Measurements from ENCODE around the gene FBXW2.
A peak's percentile ranks its signal among the peaks of the same experiment; 100 is the strongest.

The FBXW2 gene

DNA sequence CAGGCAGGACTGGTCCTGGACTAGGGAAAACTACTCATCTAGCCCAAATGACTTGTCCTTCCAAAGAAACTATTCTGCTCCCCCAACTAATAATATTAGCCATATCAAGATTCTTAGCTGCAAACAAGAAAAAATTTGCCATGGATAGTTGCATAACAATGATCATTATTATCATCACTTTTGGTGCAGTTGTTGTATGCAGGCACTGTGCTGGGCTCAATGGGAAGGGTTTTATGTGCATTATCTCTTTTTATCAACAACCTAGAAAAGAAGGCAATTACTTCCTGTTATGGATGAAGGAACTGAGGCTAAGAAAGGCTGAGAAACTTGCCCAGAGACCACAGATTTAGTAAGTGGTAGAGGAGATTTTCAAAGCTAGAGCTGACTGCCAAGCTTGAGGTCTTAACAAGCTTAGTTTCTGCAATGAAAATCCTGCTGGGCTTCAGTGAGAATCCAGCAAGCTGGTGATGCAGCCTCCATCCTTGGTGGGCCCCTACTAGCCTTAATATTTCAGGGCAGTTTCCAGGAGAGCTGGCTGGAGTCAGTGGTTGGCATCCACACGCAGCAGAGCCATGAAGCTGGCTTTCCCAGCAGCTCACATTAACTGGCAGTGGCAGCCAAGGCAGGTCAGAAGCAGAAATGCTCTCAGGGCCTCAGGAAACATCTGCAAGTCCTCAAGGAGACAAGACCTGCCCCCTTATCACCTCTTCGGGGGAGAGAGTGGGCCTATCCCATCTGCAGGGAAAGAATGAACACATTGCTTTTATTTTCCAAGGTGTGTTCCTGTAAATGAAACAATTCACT, 58.4 kb downstream of the FBXW2 start:
- TF ChIP-seq, protein P1, sequence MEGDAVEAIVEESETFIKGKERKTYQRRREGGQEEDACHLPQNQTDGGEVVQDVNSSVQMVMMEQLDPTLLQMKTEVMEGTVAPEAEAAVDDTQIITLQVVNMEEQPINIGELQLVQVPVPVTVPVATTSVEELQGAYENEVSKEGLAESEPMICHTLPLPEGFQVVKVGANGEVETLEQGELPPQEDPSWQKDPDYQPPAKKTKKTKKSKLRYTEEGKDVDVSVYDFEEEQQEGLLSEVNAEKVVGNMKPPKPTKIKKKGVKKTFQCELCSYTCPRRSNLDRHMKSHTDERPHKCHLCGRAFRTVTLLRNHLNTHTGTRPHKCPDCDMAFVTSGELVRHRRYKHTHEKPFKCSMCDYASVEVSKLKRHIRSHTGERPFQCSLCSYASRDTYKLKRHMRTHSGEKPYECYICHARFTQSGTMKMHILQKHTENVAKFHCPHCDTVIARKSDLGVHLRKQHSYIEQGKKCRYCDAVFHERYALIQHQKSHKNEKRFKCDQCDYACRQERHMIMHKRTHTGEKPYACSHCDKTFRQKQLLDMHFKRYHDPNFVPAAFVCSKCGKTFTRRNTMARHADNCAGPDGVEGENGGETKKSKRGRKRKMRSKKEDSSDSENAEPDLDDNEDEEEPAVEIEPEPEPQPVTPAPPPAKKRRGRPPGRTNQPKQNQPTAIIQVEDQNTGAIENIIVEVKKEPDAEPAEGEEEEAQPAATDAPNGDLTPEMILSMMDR (IDR thresholded peaks at IDR 0.05; ENCODE audit: extremely low read depth, insufficient read depth, missing control alignments), result no peak
- in situ Hi-C loops (cut with MboI; ENCODE audit: low pct_unique_long_range_greater_than_20kb, low sequenced_read_pairs, unreplicated experiment), result loop anchor here (25.0 kb wide), 1 partner anchor 652 kb away; no protein-coding TSS in a partner anchor
- no peak for DNase-seq (ENCODE audit: low spot score)

DNA sequence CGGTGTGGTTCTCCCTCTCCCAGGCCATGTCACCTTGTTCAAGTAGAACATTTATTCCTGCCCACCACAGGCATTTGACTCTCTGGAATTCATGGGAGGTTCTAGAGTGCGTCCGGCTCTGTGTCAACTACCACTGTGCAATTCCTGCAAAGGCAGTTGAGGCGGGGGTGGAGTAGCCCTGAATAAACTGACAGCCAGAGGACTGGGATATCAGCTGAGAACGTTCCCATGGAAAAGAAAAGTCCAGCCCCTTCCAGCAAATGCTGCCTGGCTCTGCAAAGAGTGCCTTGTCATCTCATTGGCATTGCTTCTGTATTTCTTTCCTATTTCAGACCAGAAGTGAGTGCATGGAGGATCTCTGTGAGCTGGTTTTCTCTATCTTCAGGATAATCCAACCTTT, 60.0 kb downstream of the FBXW2 start:
- in situ Hi-C loops (cut with MboI; ENCODE audit: low pct_unique_long_range_greater_than_20kb, low sequenced_read_pairs, unreplicated experiment), result loop anchor here (25.0 kb wide), 1 partner anchor 654 kb away; no protein-coding TSS in a partner anchor
- DNase-seq (ENCODE audit: low spot score), result no peak
- TF ChIP-seq, protein P1 (IDR thresholded peaks at IDR 0.05; ENCODE audit: extremely low read depth, insufficient read depth, missing control alignments), result no peak

DNA sequence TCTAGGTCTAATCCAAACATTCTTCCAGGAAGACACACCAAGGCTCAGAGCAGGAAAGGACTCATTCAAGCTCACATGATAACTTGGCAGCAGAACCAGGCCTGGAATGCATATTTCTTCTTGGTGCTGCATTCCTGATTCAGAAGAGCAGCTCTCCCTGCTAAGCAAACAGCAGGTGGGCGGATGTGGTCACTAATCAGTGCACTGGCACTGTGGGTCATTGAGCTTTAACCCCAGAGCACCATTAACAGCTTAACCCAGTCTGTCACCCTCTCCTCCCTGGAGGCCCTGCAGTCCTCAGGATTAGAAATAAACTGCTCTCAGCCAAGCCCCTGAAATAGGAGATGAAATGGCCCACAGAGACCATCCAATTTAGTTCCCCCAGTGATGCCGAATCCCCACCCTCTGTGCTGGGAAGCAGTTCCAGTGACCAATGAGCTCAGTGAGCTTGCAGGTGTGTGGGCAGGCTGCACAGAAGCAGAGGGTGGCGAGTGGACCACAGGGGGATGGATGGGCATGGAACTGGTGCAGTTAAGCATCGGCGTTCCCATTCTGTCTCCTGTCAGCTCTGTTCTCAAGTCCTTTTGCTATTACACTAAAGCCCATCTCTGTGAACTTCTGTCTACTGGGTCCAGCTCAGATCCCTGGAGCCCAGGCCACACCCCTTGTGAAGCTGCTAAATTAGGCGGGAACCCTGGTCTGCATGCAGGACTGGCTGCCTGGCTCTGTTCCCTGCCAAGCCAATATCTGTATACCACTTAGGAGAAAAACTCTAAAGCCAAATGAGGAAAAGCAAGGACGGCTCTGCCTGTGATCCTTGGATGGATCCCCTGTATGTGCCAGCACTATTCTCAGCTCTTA, 62.3 kb downstream of the FBXW2 start:
- no peak for DNase-seq (ENCODE audit: low spot score)
- in situ Hi-C loops (cut with MboI; ENCODE audit: low pct_unique_long_range_greater_than_20kb, low sequenced_read_pairs, unreplicated experiment), result loop anchor here (25.0 kb wide), 1 partner anchor 656 kb away; no protein-coding TSS in a partner anchor
- TF ChIP-seq, protein P1 (IDR thresholded peaks at IDR 0.05; ENCODE audit: extremely low read depth, insufficient read depth, missing control alignments), result no peak

DNA sequence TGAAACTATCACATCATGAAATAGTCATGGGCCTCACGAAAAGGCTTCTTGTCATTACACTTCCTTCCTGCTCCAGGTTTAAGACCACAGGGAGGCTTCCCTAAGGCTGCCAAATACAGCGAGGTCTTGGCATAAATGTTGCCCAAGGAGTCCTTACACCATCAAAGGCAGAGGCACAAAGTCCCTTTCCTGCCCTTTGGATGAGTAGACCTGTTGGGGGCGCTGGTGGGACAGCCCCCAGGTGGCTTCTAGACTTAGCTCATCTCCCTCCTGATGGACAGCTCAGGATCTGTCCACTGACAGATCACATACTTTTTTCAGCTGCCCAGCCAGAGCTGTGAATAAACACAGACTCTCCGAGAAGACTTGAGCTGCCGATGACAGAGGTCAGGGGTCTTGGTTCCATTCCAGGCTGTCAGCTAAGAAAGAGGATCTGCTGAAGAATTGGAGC, 63.4 kb downstream of the FBXW2 start:
- DNase-seq (ENCODE audit: low spot score), result no peak
- in situ Hi-C loops (cut with MboI; ENCODE audit: low pct_unique_long_range_greater_than_20kb, low sequenced_read_pairs, unreplicated experiment), result loop anchor here (25.0 kb wide), 1 partner anchor 657 kb away; no protein-coding TSS in a partner anchor
- TF ChIP-seq, protein P1 (IDR thresholded peaks at IDR 0.05; ENCODE audit: extremely low read depth, insufficient read depth, missing control alignments), result peak; percentile 26

DNA sequence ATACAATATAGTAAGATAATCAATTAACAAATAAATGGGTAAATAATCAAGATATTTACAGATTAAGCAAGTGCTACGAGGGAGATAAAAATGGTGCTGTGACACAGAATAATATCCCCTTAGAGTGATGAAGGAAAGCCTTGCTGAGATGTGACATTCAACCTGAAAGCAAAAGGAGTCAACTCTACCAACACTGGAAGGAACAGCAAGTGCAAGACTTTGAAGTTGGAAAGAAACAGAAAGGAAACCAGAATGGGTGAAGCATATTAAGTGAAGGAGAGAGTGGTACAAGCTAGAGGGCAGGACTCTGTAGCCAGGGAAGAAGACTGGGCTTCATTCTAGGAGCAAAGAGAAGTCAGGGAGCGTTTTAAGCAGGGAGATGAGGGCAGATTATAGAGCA, 66.7 kb downstream of the FBXW2 start:
- DNase-seq (ENCODE audit: low spot score), result no peak
- in situ Hi-C loops (cut with MboI; ENCODE audit: low pct_unique_long_range_greater_than_20kb, low sequenced_read_pairs, unreplicated experiment), result loop anchor here (25.0 kb wide), 1 partner anchor 661 kb away; no protein-coding TSS in a partner anchor
- TF ChIP-seq, protein P1 (IDR thresholded peaks at IDR 0.05; ENCODE audit: extremely low read depth, insufficient read depth, missing control alignments), result no peak

DNA sequence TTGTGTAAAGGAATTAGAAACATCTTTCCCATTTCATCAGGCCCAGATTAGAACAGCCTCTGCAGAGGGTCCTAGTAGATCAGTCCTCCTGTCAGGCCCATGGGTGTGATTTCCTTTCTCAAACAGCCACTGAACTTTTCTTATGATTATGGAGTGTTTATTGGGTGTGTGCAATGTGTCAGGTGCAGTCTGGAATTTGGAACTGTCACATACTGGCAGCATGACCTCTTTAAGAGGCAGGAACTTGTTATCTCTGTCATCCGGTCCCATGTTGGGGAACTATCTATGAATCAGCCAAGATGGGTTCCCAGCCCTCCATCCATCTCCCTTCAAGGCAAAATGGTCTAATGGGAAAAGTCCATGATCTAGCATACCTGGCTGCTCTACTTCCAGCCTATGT, 67.3 kb downstream of the FBXW2 start:
- TF ChIP-seq, protein P1 (IDR thresholded peaks at IDR 0.05; ENCODE audit: extremely low read depth, insufficient read depth, missing control alignments), result no peak
- in situ Hi-C loops (cut with MboI; ENCODE audit: low pct_unique_long_range_greater_than_20kb, low sequenced_read_pairs, unreplicated experiment), result loop anchor here (25.0 kb wide), 1 partner anchor 661 kb away; no protein-coding TSS in a partner anchor
- DNase-seq (ENCODE audit: low spot score), result no peak

Data from GM13977 (cell line).